CD4-positive, alpha-beta T cell treated with Interleukin-4 for 4 hours (primary cell): ENCODE results near the gene MPHOSPH10.
"Not testable (repeated sequence)": the region's sequence is repeated elsewhere in the genome, so short reads cannot be mapped to it uniquely, and the experiment has no call there.

Source experiments
- DNase-seq: peaks from one replicate; pipeline ENCODE4 v3.0.0-alpha.2; 2020

MPHOSPH10 gene

GRCh38 chr2:71181316-71181715 is 50.9 kb downstream of the MPHOSPH10 start:
- no peak for DNase-seq

DNA sequence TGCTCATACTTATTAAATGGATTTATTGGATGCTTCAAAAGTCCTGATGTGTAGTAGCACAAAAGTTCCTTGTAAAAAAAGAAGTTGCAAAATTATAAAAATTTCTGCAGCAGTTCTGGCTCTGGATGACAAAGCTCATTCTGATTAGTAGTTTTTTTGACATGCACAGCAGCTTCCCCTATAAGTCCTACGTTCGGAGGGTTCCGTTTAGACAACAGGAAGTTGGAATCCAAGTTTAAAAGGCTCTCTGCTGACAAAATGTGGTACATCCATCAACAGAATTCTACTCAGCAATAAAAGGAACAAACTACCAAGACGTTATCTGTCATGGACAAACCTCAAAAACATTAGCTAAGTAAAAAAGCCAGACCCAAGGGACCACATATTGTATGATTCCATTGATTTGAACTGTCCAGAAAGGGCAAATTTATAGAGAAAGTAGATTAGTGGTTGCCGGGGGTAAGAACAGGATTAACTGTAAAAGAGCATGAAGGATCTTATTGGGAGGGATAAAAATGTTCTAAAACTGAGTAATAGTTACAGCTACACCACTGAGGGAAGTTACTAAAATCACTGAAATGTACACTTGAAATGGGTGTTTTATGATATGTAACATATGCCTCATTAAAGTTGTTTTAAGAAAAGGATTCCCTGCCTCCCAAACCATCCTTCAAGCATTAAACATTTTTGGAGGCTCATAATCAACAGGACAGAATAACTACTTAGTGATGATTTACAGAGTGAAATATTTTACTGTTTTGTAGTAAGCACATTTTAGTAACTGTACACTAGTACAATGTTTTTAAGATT is 53.1 kb downstream of the MPHOSPH10 start:
- not testable (repeated sequence) for DNase-seq

DNA sequence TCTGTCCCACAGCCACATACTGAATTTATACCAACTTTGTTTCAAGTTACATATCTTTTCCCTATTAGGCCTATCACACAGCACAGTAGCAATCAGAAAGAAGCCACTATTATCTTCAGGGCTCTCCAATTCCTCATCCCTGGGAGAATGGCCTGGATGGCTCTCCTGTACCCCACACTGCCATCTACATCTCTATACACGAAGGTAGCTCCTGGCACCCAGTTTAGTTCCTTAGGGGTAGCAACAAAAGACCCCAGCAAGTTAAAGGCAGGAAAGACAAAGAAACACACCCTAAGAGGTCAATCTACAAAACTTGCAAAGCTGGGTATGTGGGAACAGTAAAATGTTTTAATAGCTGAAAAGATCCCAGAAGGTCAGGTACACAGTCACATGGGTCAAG is 56.5 kb downstream of the MPHOSPH10 start:
- DNase-seq, result no peak

DNA sequence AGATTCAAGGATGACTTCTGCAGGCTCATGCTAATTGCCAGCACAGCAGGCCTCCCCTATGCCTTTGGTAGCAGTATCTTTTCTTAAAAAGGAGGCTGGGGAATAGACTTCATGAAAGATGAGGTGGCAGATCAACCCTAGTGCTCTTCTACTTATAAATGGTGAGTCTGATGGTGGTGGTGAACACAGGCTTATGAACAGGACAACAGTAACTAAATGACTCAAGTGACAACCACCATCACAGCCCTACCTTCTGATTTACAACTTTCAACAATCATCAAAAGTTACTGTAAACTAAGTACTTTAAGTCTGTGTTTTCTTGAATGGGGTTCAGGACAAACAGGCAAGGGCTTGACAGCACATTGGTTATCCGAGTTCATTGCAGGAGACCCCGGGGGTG is 57.2 kb downstream of the MPHOSPH10 start:
- DNase-seq, result no peak

- no peak for DNase-seq
These were observed 60.5 kb downstream of the MPHOSPH10 start for GRCh38 chr2:71190656-71191569.

GRCh38 chr2:71191570-71191943 is 61.1 kb downstream of the MPHOSPH10 start:
- no peak for DNase-seq
